Mucosa of stomach (tissue), 1 donor: ENCODE results near the gene SIX1.

Experiments used
- H3K27me3 ChIP-seq: one replicate; pipeline ENCODE4 v1.7.0; 2013; ENCODE audit warnings: mild to moderate bottlenecking, low read length; ENCODE audit not compliant: control insufficient read depth, insufficient read depth
- H3K36me3 ChIP-seq: one replicate; pipeline ENCODE4 v1.7.0; 2013; ENCODE audit warnings: low read length; ENCODE audit not compliant: control insufficient read depth, insufficient read depth
- H3K4me1 ChIP-seq: one replicate; pipeline ENCODE4 v1.7.0; 2013; ENCODE audit warnings: mild to moderate bottlenecking, low read length; ENCODE audit not compliant: control insufficient read depth, insufficient read depth
- H3K4me3 ChIP-seq: one replicate; pipeline ENCODE4 v1.7.0; 2013; ENCODE audit warnings: low read length
- H3K9ac ChIP-seq: one replicate; pipeline ENCODE4 v1.7.0; 2013; ENCODE audit warnings: mild to moderate bottlenecking, low read length, moderate library complexity
- H3K9me3 ChIP-seq: one replicate; pipeline ENCODE4 v1.7.0; 2013; ENCODE audit warnings: mild to moderate bottlenecking, low read length, moderate library complexity; ENCODE audit not compliant: control insufficient read depth
- donor health status: Pancreatic carcinoma.

Gene SIX1

DNA sequence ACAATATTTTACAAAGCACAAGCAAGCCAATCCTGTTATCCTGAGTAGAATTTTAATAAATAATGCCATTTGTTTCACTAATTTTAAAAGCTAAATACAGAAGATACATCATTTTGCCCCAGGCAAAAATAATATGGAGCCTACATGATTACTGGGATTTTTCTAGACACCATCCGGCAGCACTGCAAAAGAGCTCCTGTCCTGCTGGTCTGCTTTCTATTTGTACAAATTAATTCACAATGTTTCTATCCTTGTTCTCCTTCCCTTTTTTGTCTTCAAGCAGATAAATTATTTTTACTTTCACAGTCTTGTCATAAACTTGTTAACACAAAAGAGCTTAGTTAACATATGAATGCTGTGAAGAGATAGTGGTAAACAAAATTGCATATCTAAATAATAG, 4.6 kb downstream of the SIX1 start:
- H3K27me3 ChIP-seq, result peaks cover 100% of the 10 kb centered on the region
- peaks cover 46% of the 10 kb centered on the region for H3K4me1 ChIP-seq
- H3K36me3 ChIP-seq, result no peaks in the 10 kb centered on the region
- H3K9me3 ChIP-seq, result no peaks in the 10 kb centered on the region
- H3K4me3 ChIP-seq, result no peak overlapping the region
- H3K9ac ChIP-seq, result no peak overlapping the region

DNA sequence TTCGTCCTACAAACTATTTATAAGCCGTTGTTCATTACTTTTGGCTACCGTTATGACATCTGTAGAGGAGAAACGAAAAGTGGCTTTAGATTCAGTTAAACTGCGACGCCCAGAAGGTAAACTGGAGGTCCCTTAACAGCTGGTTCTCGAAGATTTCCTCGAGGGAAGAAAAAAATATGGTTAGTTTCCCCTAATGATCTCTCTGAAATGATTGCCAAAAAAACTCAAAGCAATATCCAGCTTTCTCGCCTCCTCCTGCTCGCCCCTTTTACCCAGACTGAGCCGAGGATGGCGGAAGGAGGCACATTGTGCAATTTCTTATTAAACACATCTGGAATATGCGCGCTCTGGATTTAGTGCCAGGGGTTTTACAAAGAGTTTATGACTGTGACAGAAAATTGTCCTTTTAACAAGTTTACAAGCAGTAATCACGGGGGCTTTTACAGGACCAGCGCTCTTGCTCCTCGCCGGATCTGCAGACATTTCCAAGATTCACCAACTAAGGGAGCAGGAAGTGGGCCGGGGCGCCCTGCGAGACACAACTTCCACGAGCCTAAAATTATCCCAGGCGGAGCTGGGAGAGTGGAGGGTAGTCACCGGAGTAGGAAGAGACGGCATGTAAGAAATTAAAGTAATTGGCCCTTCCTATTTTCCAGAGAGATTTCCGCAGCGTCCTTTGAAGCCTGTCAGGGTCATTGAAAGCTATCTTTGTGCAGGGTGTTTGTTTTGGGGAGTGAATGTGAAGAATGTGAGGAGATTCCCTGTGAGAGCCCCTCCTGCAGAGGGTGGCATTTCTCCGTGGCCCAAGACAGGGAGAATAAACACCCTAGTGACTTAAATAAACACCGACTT, 5.6 kb downstream of the SIX1 start:
- no peaks in the 10 kb centered on the region for H3K9me3 ChIP-seq
- H3K4me3 ChIP-seq, result no peak overlapping the region
- H3K9ac ChIP-seq, result no peak overlapping the region
- peaks cover 36% of the 10 kb centered on the region for H3K4me1 ChIP-seq
- no peaks in the 10 kb centered on the region for H3K36me3 ChIP-seq
- H3K27me3 ChIP-seq, result peaks cover 100% of the 10 kb centered on the region

DNA sequence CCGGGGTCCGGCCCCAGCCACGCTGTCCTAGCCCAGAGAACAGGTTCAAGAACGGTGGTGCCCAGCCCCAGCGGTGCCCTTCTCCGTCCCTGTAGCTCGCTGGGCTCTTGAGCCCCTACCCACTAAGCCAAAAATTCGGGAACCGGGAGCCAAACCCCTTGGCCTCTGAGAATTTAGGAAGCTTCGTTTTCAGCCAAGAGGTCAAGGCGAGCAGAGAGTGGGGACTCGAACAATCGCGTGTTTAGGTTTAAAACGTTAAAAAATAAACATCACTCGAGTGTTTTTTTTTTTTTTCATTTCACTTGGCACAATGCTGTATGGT, 6.2 kb downstream of the SIX1 start:
- H3K9ac ChIP-seq, result no peak overlapping the region
- no peaks in the 10 kb centered on the region for H3K9me3 ChIP-seq
- H3K36me3 ChIP-seq, result no peaks in the 10 kb centered on the region
- H3K4me3 ChIP-seq, result no peak overlapping the region
- peaks cover 31% of the 10 kb centered on the region for H3K4me1 ChIP-seq
- H3K27me3 ChIP-seq, result peaks cover 100% of the 10 kb centered on the region

DNA sequence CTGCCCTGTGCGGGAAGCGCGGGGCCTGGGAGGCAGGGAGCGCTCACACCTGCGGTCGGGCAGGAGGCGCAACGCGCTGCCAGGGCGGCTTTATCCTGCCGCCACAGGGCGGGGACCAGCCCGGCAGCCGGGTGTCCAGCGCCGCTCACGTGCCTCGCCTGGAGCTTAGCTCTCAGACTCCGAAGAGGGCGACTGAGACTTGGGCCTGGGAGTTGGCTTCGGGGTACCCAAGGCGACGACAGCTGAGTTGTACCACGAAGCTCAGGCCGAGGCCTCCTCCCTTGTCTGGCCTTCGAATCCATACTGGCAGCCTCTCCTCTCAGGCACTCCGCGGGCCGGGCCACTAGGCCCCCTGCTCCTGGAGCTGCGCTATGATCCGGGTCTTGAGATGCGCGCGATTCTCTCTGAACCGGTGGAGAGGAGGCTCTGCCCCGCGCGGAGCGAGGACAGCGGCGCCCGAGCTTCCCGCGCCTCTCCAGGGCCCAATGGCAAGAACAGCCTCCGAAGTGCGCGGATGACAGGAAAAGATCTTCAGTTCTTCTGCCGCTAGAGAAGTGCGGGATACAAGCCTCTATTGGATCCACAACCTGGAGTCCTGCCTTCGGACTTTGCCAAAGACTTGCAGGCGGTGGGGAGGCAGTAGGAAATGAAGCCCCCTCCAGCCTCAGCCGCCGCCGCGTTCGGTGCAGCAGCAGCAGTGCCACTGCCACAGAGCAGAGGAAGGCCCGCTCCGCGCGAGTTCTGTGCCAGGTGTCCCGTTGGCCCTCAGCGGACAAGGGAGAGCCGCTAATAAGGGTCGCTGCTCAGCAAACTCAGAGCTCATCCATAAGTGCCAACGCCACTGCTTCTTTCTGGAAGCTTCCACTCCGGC, 6.8 kb downstream of the SIX1 start:
- no peaks in the 10 kb centered on the region for H3K36me3 ChIP-seq
- H3K9me3 ChIP-seq, result no peaks in the 10 kb centered on the region
- H3K27me3 ChIP-seq, result peaks cover 100% of the 10 kb centered on the region
- no peak overlapping the region for H3K4me3 ChIP-seq
- no peak overlapping the region for H3K9ac ChIP-seq
- H3K4me1 ChIP-seq, result peaks cover 25% of the 10 kb centered on the region

DNA sequence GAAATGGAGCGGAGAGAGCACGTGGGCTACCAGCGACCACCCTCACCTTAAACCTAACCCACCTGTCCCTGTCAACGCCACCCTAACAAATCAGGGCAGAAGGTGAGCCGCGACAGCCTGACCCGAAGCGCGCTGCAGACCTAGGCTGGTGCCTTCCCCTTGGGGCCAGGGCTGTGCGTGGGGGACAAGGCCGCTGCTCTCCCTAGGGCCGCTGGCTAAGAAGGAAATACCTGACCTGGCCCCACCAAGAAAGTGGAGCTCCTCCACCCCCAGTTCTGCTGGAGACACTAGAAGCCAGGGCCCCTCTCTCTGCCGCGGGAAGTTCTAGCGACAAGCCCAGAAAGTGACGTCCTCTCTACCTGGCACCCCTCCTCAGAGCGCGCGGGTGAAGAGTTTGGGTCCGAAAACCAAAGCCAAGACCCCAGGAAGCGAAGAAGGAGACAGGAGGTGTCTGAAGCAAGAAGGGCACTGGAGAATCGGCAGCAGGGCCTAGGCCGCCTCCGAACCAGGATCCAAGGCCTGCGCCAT, 7.5 kb downstream of the SIX1 start:
- Histone ChIP-seq H3K4me1 (peaks cover 18% of the 10 kb centered on the region), H3K4me3 (no peak overlapping the region), H3K36me3 (no peaks in the 10 kb centered on the region), H3K27me3 (peaks cover 100% of the 10 kb centered on the region), H3K9me3 (no peaks in the 10 kb centered on the region), H3K9ac (no peak overlapping the region)

DNA sequence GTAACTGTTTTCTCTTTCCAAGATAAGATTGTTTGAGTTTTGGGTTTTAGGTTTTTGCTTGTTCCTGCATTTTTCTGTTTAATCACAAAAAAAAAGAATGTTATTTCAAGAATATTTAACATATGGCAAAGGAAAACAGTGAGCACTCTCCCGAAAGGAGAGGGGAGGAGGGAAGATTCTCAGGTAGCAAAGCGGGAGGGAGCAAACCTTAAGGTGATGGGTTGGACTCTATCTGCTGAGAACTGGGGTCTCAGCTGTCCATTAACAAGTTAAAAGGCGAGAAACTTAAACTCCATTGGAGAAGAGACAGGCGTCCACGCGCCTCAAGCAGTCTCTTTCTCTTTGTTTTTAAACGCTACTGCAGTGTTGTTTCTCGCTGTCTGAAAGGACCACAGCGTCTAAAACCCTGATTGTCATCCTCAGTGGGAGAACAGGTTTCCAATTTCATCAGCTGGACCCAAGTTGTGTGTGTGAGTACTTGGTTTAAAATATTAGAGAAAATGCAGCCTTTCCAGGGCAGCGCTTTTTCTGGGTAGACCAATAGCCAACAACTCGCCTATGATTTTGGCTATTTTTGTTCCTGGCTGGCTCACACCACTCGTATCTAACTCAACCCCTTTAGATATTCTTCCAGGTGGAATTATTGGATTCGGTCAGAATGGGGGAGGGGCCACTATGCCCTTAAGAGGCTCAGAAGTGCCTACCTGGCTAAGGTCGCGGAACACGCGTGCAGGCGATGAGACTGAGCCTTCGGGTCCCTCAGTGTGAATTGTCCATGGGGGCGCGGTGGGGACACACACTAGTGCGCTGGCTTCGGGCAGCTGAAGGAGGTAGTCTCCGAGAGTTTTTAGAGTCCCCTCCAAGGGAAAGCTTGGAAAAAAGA, 8.2 kb downstream of the SIX1 start:
- Histone ChIP-seq H3K4me1 (peaks cover 18% of the 10 kb centered on the region), H3K9me3 (no peaks in the 10 kb centered on the region), H3K9ac (no peak overlapping the region), H3K4me3 (no peak overlapping the region), H3K27me3 (peaks cover 100% of the 10 kb centered on the region), H3K36me3 (no peaks in the 10 kb centered on the region)

DNA sequence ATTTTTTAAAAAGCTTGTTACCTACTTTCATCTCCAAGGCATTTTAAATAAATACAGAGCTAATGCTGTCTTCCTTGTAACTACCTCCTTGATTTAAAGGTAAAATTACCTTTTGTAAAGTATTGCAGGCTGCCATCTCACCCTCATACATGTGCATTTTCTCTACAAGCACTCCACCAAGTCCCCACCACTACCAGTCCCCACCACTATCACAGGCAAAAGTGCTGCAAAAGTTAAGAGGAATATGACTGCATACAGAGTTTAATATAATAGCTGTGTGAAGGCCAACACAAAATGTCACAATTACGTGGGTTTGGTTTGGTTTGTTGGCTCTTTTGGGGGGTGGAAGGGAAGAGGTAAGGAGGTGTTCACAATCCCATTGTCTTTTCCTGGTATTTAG, 9.6 kb downstream of the SIX1 start:
- Histone ChIP-seq H3K27me3 (peaks cover 93% of the 10 kb centered on the region), H3K9me3 (no peaks in the 10 kb centered on the region), H3K4me3 (no peak overlapping the region), H3K9ac (no peak overlapping the region), H3K36me3 (no peaks in the 10 kb centered on the region), H3K4me1 (peaks cover 18% of the 10 kb centered on the region)

DNA sequence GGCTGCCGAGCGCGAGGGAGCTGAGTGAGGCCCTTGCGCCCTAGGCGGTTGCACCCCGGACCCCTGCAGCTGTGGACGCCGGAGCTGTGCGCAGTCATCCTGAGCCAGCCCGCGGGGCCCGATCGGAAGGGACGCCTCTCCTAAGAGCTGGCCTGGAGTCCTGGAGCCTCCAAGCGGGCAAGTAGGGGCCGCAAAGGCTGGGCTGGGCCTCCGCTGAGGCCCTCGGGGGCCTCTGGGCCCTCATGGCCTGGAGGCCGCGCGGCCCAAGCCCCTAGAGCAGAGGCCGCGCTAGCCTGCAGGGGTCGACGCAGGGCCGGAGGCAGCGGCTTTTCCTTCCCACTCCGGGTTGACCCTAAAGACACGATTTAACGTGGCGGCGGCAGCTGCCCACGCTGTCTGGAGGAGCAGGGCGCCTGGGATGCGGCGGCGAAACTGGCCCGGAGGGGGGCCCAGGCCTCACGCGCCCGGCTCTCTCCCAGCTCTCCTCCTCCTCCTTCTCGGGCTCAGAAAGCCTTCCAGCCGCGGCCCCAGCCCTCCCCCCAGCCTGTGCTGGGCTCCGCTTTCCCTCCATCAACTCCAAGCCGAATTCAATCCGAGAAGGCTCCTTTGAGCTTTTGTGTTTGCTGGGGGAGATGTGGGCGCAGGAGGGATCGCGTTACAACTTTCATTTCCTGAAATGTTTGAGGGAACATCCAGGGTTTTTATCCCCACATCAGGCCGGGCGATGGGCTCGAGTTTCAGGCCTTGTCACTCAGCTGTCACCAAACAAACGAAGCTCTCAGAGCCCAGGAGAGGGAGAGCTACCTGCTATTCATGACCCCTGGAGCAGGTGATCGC, 11.6 kb downstream of the SIX1 start:
- H3K27me3 ChIP-seq, result peaks cover 76% of the 10 kb centered on the region
- peaks cover 9% of the 10 kb centered on the region for H3K4me1 ChIP-seq
- H3K4me3 ChIP-seq, result no peak overlapping the region
- no peak overlapping the region for H3K9ac ChIP-seq
- H3K9me3 ChIP-seq, result no peaks in the 10 kb centered on the region
- no peaks in the 10 kb centered on the region for H3K36me3 ChIP-seq

DNA sequence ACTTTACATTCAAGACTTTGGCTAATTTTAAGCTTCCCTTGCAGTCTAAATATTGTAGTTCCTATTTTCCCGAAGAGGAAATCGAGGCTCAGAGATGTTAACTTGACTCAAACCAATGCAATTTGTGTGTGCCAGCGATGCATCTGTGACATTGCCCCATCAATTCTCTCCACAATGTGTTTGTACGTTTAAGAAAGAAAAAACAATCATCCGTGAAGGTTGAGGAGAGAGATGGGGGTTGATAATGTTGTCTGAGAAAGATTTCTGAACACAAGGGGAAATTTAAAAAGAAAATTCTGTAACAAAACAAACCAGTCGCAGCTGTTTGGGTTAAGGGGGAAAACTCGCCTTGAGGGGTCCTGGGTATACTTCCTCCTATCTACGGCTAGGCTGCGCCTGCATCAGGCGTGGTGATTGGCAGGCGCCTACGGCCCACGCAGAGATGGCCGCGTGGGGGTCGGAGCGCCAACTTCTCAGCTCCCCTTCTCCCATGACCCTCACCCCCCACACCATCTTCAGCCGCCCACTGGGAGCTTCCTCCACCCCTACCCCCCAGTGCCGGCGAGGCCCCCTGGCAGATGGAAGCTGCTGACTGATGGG, 12.3 kb downstream of the SIX1 start:
- H3K27me3 ChIP-seq, result peaks cover 73% of the 10 kb centered on the region
- H3K9ac ChIP-seq, result no peak overlapping the region
- H3K36me3 ChIP-seq, result no peaks in the 10 kb centered on the region
- H3K4me3 ChIP-seq, result no peak overlapping the region
- peaks cover 2% of the 10 kb centered on the region for H3K4me1 ChIP-seq
- H3K9me3 ChIP-seq, result no peaks in the 10 kb centered on the region

DNA sequence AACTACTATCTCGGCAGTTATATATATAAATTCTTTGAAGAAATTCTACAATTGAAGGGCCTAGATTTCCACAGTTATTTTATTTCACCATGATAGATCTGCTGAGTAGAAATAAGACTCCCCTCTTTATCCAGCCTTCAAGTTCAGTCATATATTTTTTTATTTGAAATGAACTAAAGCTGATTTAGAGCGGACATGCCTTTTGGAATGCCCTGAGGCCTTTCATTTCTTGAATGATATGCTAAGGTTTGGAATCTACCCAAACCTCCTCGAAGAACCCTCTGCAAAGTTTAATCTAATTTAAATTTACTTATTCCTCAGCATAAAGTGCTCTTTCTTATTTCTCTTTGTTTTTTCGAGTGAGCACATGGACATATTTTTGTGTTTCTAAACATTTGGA, 15.1 kb downstream of the SIX1 start:
- H3K36me3 ChIP-seq, result no peaks in the 10 kb centered on the region
- no peak overlapping the region for H3K4me3 ChIP-seq
- H3K4me1 ChIP-seq, result no peaks in the 10 kb centered on the region
- H3K9ac ChIP-seq, result no peak overlapping the region
- H3K9me3 ChIP-seq, result no peaks in the 10 kb centered on the region
- H3K27me3 ChIP-seq, result peaks cover 45% of the 10 kb centered on the region

DNA sequence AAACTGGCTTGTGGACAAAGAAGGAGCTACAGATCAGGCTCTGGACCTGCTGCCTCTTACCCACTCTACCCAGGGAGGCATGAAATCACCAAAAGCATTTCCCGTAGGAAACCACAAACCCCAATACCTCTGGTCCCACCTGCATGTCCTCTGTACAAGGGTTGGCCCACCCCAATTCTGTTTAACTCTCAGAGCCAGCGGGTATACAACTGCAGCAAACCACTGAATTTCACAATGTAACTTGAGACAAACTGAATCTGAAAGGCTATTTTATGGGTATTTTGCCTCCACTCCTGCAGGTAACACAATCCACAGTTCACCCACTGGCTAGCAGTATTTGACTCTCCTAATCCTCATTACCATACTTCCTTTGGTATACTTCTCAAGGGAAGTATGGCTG, 16.5 kb downstream of the SIX1 start:
- H3K27me3 ChIP-seq, result peaks cover 32% of the 10 kb centered on the region

More for the DNA sequence above, 16.5 kb downstream of the SIX1 start:
- Histone ChIP-seq H3K9me3 (no peaks in the 10 kb centered on the region), H3K4me3 (no peak overlapping the region), H3K4me1 (no peaks in the 10 kb centered on the region), H3K9ac (no peak overlapping the region), H3K36me3 (no peaks in the 10 kb centered on the region)
